ENCODE measurements around the gene SAG. TPM values are rescaled to one million over a fixed set of nuclear protein-coding genes. Genes with fewer than 3 reads are reported as not detected.
A peak's percentile ranks its signal among the peaks of the same experiment; 100 is the strongest.

Gene SAG
- total and polyA plus RNA-seq, 2 of the 13 experiments (the other 11 are each of a cell fraction or from before 2014, with no cell fraction given): not detected

DNA sequence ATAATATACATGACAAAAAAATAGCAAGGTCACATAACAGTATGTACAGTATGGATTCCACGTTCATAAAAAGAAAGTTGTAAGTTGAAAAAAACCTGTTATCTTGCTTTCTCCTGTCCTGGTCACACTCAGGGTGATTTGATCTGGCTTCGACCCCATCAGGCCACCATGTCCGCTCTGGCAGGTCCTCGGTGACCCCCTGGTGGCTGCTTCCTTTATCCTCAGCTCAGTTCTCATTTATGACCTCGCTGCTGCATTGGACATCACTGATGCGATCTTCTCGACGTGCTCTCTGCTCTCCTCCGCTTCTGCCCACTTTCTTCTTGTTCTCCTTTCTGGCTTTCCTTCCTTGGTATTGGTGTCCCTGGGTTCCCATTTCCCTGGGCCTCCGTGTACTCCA lies 76.4 kb downstream of the SAG start (continued):
- TF ChIP-seq ZNF503 (CRISPR knock-in tag; IDR thresholded peaks at IDR 0.05) (no peak), ZBTB7A (CRISPR knock-in tag; IDR thresholded peaks at IDR 0.05) (no peak), ZNF605 (CRISPR knock-in tag; IDR thresholded peaks at IDR 0.05) (no peak), POGK (CRISPR knock-in tag; conservative IDR thresholded peaks at IDR 0.05) (no peak), ZBTB38 (CRISPR knock-in tag; IDR thresholded peaks at IDR 0.05) (peak; percentile 48; the same call in 1 of the 2 replicates), ZKSCAN1 (IDR thresholded peaks at IDR 0.05; ENCODE audit: low read length) (no peak), PTBP1 (IDR thresholded peaks at IDR 0.05; ENCODE audit: low read depth, low read length, poor library complexity, severe bottlenecking) (no peak), ATF6 (CRISPR knock-in tag; conservative IDR thresholded peaks at IDR 0.05) (no peak), RFX3 (CRISPR knock-in tag; IDR thresholded peaks at IDR 0.05) (no peak), CTCF (CRISPR knock-in tag; IDR thresholded peaks at IDR 0.05) (0 out of 2 replicates have a peak, but pooled peaks have one; percentile 16), HNRNPLL (IDR thresholded peaks at IDR 0.05; ENCODE audit: low read depth, low read length, poor library complexity, severe bottlenecking) (no peak)
